ENCODE results near the gene MRPS24.

Gene MRPS24

GRCh38 chr7:43856316-43856715, 13.0 kb downstream of the MRPS24 start:
- H3K4me3 ChIP-seq (ENCODE audit: low read depth, low read length) = no peak overlapping the region
- DNase-seq (ENCODE audit: low read depth) = no peak
- in situ Hi-C loops (cut with HindIII; ENCODE audit: low sequenced_read_pairs) = no loop called here
- TF ChIP-seq CTCF (IDR thresholded peaks at IDR 0.05; ENCODE audit: low read depth, low read length, missing control alignments) = no peak

- H3K4me3 ChIP-seq (ENCODE audit: low read depth, low read length) = no peak overlapping the region
- in situ Hi-C loops (cut with HindIII; ENCODE audit: low sequenced_read_pairs) = no loop called here
- DNase-seq (ENCODE audit: low read depth) = no peak
- TF ChIP-seq CTCF (IDR thresholded peaks at IDR 0.05; ENCODE audit: low read depth, low read length, missing control alignments) = no peak
These were observed 14.1 kb downstream of the MRPS24 start for GRCh38 chr7:43855176-43855575.

GRCh38 chr7:43851805-43852204, 17.5 kb downstream of the MRPS24 start:
- no peak overlapping the region for H3K4me3 ChIP-seq (ENCODE audit: low read depth, low read length)
- TF ChIP-seq CTCF (IDR thresholded peaks at IDR 0.05; ENCODE audit: low read depth, low read length, missing control alignments) = no peak
- in situ Hi-C loops (cut with HindIII; ENCODE audit: low sequenced_read_pairs) = no loop called here
- DNase-seq (ENCODE audit: low read depth) = no peak

- DNase-seq (ENCODE audit: low read depth) = no peak
- in situ Hi-C loops (cut with HindIII; ENCODE audit: low sequenced_read_pairs) = no loop called here
- H3K4me3 ChIP-seq (ENCODE audit: low read depth, low read length) = no peak overlapping the region
- TF ChIP-seq CTCF (IDR thresholded peaks at IDR 0.05; ENCODE audit: low read depth, low read length, missing control alignments) = no peak
These were observed 18.8 kb downstream of the MRPS24 start for GRCh38 chr7:43850348-43851116.

- no peak for TF ChIP-seq CTCF (IDR thresholded peaks at IDR 0.05; ENCODE audit: low read depth, low read length, missing control alignments)
- DNase-seq (ENCODE audit: low read depth) = no peak
- in situ Hi-C loops (cut with HindIII; ENCODE audit: low sequenced_read_pairs) = no loop called here
- H3K4me3 ChIP-seq (ENCODE audit: low read depth, low read length) = no peak overlapping the region
These were observed 20.3 kb downstream of the MRPS24 start for GRCh38 chr7:43849047-43849446.

GRCh38 chr7:43847496-43847895, 21.8 kb downstream of the MRPS24 start:
- no peak for TF ChIP-seq CTCF (IDR thresholded peaks at IDR 0.05; ENCODE audit: low read depth, low read length, missing control alignments)
- DNase-seq (ENCODE audit: low read depth) = no peak
- H3K4me3 ChIP-seq (ENCODE audit: low read depth, low read length) = no peak overlapping the region
- in situ Hi-C loops (cut with HindIII; ENCODE audit: low sequenced_read_pairs) = no loop called here
